ENCODE results near the gene CCDC172.
A peak's percentile ranks its signal among the peaks of the same experiment; 100 is the strongest.

The CCDC172 gene

GRCh38 chr10:116324227-116324950 lies at the start of gene CCDC172:
Gene CCDC172, plus strand, starts transcription at chr10:116324448. Its CDS starts 564 bp downstream, at chr10:116325012.
- DNase-seq: no peak

- no peak for DNase-seq
These were observed 47.3 kb upstream of the CCDC172 start for GRCh38 chr10:116276981-116277380.

- no peak for DNase-seq
These were observed 45.4 kb upstream of the CCDC172 start for GRCh38 chr10:116278846-116279245.

- DNase-seq: no peak
These were observed 42.5 kb upstream of the CCDC172 start for GRCh38 chr10:116281775-116282174.

GRCh38 chr10:116286626-116287200 lies 37.5 kb upstream of the CCDC172 start:
- DNase-seq: no peak

GRCh38 chr10:116287906-116288501 lies 36.2 kb upstream of the CCDC172 start:
- peak; percentile 26 for DNase-seq

- no peak for DNase-seq
These were observed 34.6 kb upstream of the CCDC172 start for GRCh38 chr10:116289652-116290051.

GRCh38 chr10:116292493-116292892 lies 31.8 kb upstream of the CCDC172 start:
- no peak for DNase-seq

- no peak for DNase-seq
These were observed 27.9 kb upstream of the CCDC172 start for GRCh38 chr10:116296291-116296721.

- no peak for DNase-seq
These were observed 25.7 kb upstream of the CCDC172 start for GRCh38 chr10:116298586-116298985.

GRCh38 chr10:116300542-116300941 lies 23.7 kb upstream of the CCDC172 start:
- DNase-seq: no peak

GRCh38 chr10:116304923-116305322 lies 19.3 kb upstream of the CCDC172 start:
- no peak for DNase-seq

- DNase-seq: no peak
These were observed 17.4 kb upstream of the CCDC172 start for GRCh38 chr10:116306847-116307246.

- peak; percentile 4 for DNase-seq
These were observed 16.8 kb upstream of the CCDC172 start for GRCh38 chr10:116307455-116307854.

- no peak for DNase-seq
These were observed 13.2 kb upstream of the CCDC172 start for GRCh38 chr10:116311016-116311415.

- DNase-seq: no peak
These were observed 12.3 kb upstream of the CCDC172 start for GRCh38 chr10:116311706-116312490.

GRCh38 chr10:116312548-116312947 lies 11.7 kb upstream of the CCDC172 start:
- no peak for DNase-seq

GRCh38 chr10:116316503-116316902 lies 7.7 kb upstream of the CCDC172 start:
- no peak for DNase-seq

GRCh38 chr10:116324951-116325635 lies 845 bp downstream of the CCDC172 start:
- DNase-seq: no peak

- DNase-seq: no peak
These were observed 1.7 kb downstream of the CCDC172 start for GRCh38 chr10:116325987-116326386.

- no peak for DNase-seq
These were observed 4.9 kb downstream of the CCDC172 start for GRCh38 chr10:116329153-116329552.

- DNase-seq: no peak
These were observed 7.6 kb downstream of the CCDC172 start for GRCh38 chr10:116331815-116332214.

- DNase-seq: no peak
These were observed 12.6 kb downstream of the CCDC172 start for GRCh38 chr10:116336866-116337265.
